IMR-90 (cell line): Measurements from ENCODE around the gene SMARCC2.

ENCODE experiments used
- MAFK ChIP-seq: IDR thresholded peaks from 2 replicates; pipeline ENCODE4 v1.6.1; 2012; ENCODE audit warnings: low read depth, low read length, improper control_type of control experiment
- POLR2A ChIP-seq: IDR thresholded peaks from 2 replicates; pipeline ENCODE4 v1.6.1; 2012; ENCODE audit warnings: mild to moderate bottlenecking, low read depth, low read length
- TF ChIP-seq, protein P1 (sequence below): conservative IDR thresholded peaks from 2 replicates; pipeline ENCODE4 v1.5.1; 2012; ENCODE audit warnings: mild to moderate bottlenecking, low read depth, low read length, improper control_type of control experiment

DNA sequence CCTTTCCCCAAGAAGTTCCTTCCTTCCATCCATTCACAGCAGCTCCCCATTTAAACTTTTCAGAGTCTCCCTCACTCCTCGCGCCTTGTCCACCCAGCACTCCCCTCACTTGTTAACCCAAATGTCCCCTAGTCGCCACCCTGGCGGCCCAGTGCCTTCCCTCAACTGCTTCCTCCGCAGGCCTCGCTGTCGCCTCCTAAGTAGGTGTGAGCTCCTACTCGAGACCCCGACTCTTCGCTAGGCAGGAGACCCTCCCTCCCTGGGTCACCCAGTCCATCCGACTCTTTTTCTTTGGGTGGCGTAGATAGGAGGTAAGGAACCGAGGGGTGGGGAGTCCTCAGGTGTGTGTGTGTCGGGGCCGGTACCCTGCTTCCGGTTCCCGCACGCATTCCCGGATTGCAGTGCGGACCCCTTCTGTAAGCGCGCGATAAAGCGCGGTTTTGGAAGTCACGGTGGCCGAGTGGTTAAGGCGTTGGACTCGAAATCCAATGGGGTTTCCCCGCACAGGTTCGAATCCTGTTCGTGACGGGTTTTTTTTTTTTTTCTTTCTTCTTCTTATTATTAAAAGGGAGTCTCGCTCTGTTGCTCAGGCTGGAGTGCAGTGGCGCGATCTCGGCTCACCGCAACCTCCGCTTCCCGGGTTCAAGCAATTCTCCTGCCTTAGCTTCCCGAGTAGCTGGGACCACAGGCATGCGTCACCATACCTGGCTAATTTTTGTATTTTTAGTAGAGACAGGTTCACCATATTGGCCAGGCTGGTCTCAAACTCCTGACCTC, 823 bp upstream of the SMARCC2 start:
- TF ChIP-seq MAFK (no peak), POLR2A (no peak)
- TF ChIP-seq, protein P1, sequence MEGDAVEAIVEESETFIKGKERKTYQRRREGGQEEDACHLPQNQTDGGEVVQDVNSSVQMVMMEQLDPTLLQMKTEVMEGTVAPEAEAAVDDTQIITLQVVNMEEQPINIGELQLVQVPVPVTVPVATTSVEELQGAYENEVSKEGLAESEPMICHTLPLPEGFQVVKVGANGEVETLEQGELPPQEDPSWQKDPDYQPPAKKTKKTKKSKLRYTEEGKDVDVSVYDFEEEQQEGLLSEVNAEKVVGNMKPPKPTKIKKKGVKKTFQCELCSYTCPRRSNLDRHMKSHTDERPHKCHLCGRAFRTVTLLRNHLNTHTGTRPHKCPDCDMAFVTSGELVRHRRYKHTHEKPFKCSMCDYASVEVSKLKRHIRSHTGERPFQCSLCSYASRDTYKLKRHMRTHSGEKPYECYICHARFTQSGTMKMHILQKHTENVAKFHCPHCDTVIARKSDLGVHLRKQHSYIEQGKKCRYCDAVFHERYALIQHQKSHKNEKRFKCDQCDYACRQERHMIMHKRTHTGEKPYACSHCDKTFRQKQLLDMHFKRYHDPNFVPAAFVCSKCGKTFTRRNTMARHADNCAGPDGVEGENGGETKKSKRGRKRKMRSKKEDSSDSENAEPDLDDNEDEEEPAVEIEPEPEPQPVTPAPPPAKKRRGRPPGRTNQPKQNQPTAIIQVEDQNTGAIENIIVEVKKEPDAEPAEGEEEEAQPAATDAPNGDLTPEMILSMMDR, result no peak; the same call in 1 of the 2 replicates
